ENCODE measurements around the gene OR5L2.

The OR5L2 gene

DNA sequence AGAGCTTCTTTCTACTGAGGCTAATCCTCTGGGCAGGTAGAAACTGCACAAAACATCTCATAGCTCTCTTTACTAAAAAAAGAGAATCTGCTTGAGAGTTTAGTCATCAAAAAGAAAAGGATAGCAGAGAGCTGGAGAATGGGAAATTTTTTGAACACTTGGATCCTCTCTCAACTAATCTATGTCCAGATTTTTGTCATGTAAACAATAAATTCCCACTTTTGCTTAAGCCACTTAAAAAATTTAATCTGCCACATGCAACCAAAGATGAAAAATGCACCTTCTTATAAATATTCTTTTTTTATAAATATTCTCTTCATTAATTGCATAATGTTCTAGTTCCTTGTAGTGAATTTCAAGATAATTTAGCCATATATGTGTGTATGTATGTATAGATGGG is 22.0 kb downstream of the OR5L2 start:
- TF ChIP-seq ZBTB7A (IDR thresholded peaks at IDR 0.05; ENCODE audit: low read depth) (no peak), TCF12 (IDR thresholded peaks at IDR 0.05; ENCODE audit: low read depth) (no peak), NFIC (IDR thresholded peaks at IDR 0.05) (no peak), EGR1 (IDR thresholded peaks at IDR 0.05) (no peak), YY1 (IDR thresholded peaks at IDR 0.05; ENCODE audit: low read depth) (no peak), FOXM1 (IDR thresholded peaks at IDR 0.05; ENCODE audit: borderline replicate concordance, low read depth) (no peak), TEAD4 (IDR thresholded peaks at IDR 0.05) (no peak), EP300 (IDR thresholded peaks at IDR 0.05; ENCODE audit: borderline replicate concordance) (no peak), CREB1 (IDR thresholded peaks at IDR 0.05; ENCODE audit: low read depth) (no peak), RAD21 (IDR thresholded peaks at IDR 0.05; ENCODE audit: low read depth) (no peak), TAF1 (IDR thresholded peaks at IDR 0.05; ENCODE audit: low read depth) (no peak), CEBPB (IDR thresholded peaks at IDR 0.05) (no peak)
- TF ChIP-seq, protein P1, sequence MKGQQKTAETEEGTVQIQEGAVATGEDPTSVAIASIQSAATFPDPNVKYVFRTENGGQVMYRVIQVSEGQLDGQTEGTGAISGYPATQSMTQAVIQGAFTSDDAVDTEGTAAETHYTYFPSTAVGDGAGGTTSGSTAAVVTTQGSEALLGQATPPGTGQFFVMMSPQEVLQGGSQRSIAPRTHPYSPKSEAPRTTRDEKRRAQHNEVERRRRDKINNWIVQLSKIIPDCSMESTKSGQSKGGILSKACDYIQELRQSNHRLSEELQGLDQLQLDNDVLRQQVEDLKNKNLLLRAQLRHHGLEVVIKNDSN (IDR thresholded peaks at IDR 0.05), result no peak
- TF ChIP-seq, protein P2, sequence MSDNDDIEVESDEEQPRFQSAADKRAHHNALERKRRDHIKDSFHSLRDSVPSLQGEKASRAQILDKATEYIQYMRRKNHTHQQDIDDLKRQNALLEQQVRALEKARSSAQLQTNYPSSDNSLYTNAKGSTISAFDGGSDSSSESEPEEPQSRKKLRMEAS (IDR thresholded peaks at IDR 0.05), result no peak
- TF ChIP-seq, protein P3, sequence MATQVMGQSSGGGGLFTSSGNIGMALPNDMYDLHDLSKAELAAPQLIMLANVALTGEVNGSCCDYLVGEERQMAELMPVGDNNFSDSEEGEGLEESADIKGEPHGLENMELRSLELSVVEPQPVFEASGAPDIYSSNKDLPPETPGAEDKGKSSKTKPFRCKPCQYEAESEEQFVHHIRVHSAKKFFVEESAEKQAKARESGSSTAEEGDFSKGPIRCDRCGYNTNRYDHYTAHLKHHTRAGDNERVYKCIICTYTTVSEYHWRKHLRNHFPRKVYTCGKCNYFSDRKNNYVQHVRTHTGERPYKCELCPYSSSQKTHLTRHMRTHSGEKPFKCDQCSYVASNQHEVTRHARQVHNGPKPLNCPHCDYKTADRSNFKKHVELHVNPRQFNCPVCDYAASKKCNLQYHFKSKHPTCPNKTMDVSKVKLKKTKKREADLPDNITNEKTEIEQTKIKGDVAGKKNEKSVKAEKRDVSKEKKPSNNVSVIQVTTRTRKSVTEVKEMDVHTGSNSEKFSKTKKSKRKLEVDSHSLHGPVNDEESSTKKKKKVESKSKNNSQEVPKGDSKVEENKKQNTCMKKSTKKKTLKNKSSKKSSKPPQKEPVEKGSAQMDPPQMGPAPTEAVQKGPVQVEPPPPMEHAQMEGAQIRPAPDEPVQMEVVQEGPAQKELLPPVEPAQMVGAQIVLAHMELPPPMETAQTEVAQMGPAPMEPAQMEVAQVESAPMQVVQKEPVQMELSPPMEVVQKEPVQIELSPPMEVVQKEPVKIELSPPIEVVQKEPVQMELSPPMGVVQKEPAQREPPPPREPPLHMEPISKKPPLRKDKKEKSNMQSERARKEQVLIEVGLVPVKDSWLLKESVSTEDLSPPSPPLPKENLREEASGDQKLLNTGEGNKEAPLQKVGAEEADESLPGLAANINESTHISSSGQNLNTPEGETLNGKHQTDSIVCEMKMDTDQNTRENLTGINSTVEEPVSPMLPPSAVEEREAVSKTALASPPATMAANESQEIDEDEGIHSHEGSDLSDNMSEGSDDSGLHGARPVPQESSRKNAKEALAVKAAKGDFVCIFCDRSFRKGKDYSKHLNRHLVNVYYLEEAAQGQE (IDR thresholded peaks at IDR 0.05; ENCODE audit: low read depth), result no peak

DNA sequence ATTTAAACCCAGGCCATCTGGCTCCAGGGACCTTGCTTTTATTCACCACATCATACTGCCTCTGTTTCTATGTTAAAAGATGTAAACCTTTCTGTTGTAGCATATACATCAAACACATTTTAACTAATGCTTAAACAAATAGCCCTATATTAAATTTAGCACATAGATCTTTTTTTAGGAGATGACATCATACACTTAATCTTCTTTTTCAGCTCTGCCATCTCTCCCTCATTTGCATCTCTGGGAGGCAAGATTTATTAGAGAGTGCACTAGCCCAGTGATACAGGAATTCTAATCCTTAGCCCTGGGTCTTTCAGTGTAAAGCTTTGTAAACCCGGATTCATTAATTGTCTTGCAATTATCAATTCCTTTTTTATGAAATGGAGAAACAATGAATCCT is 25.1 kb downstream of the OR5L2 start:
- TF ChIP-seq TCF12 (IDR thresholded peaks at IDR 0.05; ENCODE audit: low read depth), result no peak
- no peak for TF ChIP-seq TAF1 (IDR thresholded peaks at IDR 0.05; ENCODE audit: low read depth)
- no peak for TF ChIP-seq NFIC (IDR thresholded peaks at IDR 0.05)
- TF ChIP-seq YY1 (IDR thresholded peaks at IDR 0.05; ENCODE audit: low read depth), result no peak
- no peak for TF ChIP-seq CREB1 (IDR thresholded peaks at IDR 0.05; ENCODE audit: low read depth)
- TF ChIP-seq, protein P1 (IDR thresholded peaks at IDR 0.05), result no peak
- no peak for TF ChIP-seq EP300 (IDR thresholded peaks at IDR 0.05; ENCODE audit: borderline replicate concordance)
- no peak for TF ChIP-seq EGR1 (IDR thresholded peaks at IDR 0.05)
- no peak for TF ChIP-seq ZBTB7A (IDR thresholded peaks at IDR 0.05; ENCODE audit: low read depth)
- no peak for TF ChIP-seq RAD21 (IDR thresholded peaks at IDR 0.05; ENCODE audit: low read depth)
- TF ChIP-seq TEAD4 (IDR thresholded peaks at IDR 0.05), result no peak
- TF ChIP-seq CEBPB (IDR thresholded peaks at IDR 0.05), result no peak
- TF ChIP-seq FOXM1 (IDR thresholded peaks at IDR 0.05; ENCODE audit: borderline replicate concordance, low read depth), result no peak
- TF ChIP-seq, protein P3 (IDR thresholded peaks at IDR 0.05; ENCODE audit: low read depth), result no peak
- TF ChIP-seq, protein P2 (IDR thresholded peaks at IDR 0.05), result no peak

DNA sequence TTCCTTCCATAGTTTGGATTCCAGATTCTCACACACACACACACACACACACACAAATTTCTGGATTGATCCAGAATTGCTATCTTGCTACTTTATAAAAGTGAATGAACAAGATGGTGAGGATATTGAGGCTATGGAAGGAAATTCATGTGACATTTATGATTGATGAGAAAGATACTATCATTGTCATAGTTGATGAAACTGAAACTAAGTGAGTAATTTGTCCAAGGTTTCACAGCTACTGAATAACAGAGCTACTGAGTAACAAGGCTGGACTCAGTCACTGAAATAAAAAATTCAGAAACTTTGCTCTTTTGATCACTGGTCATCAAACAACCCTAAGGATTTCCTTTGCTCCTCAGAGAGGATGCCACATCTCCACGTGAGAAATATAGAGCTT is 27.7 kb downstream of the OR5L2 start:
- no peak for TF ChIP-seq NFIC (IDR thresholded peaks at IDR 0.05)

DNA sequence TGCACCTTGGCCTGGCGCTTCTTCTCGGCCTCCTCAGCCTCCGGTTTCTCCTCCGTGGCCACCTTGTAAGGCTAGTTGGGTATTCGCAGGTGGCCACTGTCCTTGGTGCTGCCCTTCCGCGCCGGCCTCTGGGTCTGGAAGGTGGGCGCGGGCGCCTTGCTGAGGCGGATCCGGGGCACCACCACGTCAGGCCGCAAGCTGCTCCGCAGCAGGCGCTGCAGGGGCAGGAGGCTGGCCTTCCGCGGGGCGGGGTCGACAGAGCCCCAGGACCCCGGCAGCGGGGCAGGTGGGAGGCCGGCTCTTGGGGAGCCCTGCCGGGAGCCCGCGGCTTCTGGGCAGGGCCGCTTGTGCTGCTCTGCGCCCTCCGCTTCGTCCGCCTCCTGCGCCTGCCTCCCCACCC is 45.7 kb downstream of the OR5L2 start:
- TF ChIP-seq, protein P3 (IDR thresholded peaks at IDR 0.05; ENCODE audit: low read depth), result peak; percentile 46; the same call in 1 of the 2 replicates

All from Ishikawa (cell line).